Peyer's patch (tissue), 4 donors: Measurements from ENCODE around the gene PCBD2.

Experiments
- POLR2A ChIP-seq, 2 donors: fragments of 450-650 bp; IDR thresholded peaks; one replicate each; pipeline ENCODE4 v1.5.1; 2017; ENCODE audit warnings: antibody characterized with exemption in 2 of 2, mild to moderate bottlenecking in 2 of 2, moderate library complexity in 2 of 2
- TF ChIP-seq, protein P1 (sequence below), 6 experiments: fragments of 450-650 bp in 4 of 6; fragments of 200-600 bp in 2 of 6; sonication (generic) in 1 of 6; IDR thresholded peaks; one replicate each; pipeline ENCODE4 v1.5.1; 2017 to 2019; ENCODE audit warnings: antibody characterized with exemption in 6 of 6, mild to moderate bottlenecking in 3 of 6, moderate library complexity in 1 of 6

DNA sequence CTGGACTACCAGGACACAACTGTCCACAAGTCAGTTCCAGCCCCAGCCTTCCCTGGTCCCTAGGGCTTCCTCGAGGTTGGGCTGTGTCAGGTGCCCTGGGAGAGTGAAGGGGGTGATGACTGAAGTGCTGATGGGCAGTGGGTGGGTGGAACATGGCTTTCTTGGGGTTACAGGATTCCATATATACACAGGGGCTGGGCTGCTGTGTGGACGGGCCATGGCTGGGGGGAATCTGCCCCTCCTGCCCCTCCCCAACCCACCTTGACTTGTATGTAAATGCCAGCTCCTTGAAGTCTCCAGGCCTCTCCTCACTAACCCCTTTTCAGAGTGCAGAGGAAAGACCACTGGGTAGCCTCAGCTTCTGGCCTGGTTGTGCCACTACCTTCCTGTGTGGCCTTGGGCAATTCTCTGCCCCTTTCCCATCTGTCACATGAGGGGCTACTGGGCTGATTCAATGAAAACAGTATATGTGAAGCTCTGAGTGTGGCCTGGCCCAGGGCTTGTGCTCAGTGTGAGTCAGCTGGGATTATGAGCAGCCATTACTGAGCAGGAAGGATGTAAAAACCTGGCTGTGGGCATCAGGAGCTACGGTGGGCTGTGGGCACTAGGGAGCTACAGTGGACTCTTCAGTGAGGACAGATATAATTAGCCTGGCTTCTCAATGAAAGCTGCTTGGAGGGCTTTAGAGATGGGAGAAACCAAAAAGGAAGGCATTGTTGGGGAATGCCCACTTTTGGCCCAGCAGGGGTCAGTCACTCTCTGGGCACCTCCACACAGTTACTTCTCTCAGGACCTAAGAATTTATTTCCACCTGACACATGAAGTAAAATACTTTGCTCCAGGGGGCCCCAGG, 105.8 kb downstream of the PCBD2 start:
- TF ChIP-seq POLR2A (IDR thresholded peaks at IDR 0.05), result no peak
- TF ChIP-seq, protein P1, sequence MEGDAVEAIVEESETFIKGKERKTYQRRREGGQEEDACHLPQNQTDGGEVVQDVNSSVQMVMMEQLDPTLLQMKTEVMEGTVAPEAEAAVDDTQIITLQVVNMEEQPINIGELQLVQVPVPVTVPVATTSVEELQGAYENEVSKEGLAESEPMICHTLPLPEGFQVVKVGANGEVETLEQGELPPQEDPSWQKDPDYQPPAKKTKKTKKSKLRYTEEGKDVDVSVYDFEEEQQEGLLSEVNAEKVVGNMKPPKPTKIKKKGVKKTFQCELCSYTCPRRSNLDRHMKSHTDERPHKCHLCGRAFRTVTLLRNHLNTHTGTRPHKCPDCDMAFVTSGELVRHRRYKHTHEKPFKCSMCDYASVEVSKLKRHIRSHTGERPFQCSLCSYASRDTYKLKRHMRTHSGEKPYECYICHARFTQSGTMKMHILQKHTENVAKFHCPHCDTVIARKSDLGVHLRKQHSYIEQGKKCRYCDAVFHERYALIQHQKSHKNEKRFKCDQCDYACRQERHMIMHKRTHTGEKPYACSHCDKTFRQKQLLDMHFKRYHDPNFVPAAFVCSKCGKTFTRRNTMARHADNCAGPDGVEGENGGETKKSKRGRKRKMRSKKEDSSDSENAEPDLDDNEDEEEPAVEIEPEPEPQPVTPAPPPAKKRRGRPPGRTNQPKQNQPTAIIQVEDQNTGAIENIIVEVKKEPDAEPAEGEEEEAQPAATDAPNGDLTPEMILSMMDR (IDR thresholded peaks at IDR 0.05), result peak in 2 of 6 experiments; percentile 9 to 12
